B cell (primary cell): ENCODE measurements around the gene FAM25A.

Experiments
- EZH2 ChIP-seq: IDR thresholded peaks from 2 replicates; pipeline ENCODE4 v1.6.1; 2012; ENCODE audit warnings: borderline replicate concordance, low read depth, mild to moderate bottlenecking, moderate library complexity, low read length; ENCODE audit not compliant: insufficient read depth, poor library complexity, severe bottlenecking
- TF ChIP-seq, protein P1 (sequence below): fragments of 200-600 bp; IDR thresholded peaks from one replicate; pipeline ENCODE4 v1.8.0; 2022; ENCODE audit warnings: antibody characterized with exemption, mild to moderate bottlenecking

DNA sequence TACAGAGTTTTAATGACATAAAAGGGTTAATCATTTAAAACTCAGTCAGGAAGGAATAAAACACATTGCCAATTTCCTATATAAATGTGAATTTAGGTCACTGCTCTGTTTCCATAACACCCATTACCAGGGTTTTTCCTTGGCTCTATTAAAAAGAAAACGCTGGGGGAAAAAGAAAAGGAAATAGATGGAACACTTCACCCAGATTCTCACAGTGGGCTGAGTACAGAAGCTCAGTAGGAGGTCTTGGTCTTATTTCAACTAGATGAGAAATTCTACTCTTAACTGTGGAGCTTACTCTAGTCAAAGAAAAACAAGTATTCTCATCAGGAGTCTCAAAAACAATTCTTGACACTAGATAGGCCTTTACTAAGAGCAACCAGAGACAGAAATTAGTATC lies 38.1 kb downstream of the FAM25A start:
- TF ChIP-seq, protein P1, sequence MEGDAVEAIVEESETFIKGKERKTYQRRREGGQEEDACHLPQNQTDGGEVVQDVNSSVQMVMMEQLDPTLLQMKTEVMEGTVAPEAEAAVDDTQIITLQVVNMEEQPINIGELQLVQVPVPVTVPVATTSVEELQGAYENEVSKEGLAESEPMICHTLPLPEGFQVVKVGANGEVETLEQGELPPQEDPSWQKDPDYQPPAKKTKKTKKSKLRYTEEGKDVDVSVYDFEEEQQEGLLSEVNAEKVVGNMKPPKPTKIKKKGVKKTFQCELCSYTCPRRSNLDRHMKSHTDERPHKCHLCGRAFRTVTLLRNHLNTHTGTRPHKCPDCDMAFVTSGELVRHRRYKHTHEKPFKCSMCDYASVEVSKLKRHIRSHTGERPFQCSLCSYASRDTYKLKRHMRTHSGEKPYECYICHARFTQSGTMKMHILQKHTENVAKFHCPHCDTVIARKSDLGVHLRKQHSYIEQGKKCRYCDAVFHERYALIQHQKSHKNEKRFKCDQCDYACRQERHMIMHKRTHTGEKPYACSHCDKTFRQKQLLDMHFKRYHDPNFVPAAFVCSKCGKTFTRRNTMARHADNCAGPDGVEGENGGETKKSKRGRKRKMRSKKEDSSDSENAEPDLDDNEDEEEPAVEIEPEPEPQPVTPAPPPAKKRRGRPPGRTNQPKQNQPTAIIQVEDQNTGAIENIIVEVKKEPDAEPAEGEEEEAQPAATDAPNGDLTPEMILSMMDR = no peak
- no peak for TF ChIP-seq EZH2
